Measurements from ENCODE around the gene HDGFL2.

Gene HDGFL2

DNA sequence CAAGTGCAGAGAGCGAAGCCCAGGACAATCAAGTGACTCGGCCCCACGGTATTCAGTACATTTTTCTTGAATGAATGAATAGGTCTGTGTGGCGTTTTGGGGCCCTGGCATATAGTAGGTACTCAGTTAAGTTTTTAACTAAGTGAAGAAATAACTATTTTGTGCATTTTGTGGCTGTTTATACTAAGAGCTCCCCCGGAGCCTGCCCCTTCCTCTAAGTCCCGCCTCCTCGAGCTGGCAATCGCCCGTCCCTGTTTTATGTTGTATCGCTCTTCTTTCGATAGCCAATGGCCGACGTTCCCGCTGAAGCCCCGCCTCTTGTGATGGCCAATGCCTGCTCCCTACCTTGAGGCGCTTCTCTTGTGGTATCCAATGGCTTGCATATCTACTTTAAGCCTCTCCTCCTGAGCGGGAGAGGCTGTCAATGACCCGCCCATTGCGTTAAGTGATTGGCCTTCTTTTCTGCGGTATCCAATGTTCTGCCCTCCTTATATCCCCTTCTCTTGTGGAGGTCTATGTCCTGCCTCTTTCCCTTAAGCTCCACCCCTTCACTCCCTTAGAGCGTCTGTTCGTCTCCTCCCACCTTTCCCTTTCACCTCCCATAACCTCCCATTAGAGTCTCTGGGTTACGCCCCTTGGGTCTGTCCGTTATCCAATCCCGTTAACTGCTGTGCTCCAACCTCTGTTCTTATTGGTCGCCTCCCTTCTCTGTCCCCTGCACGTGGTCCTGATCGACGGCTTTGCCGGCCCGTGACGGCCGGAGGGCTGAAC lies 509 bp upstream of the HDGFL2 start:
- DNase-seq: peak; percentile 100

DNA sequence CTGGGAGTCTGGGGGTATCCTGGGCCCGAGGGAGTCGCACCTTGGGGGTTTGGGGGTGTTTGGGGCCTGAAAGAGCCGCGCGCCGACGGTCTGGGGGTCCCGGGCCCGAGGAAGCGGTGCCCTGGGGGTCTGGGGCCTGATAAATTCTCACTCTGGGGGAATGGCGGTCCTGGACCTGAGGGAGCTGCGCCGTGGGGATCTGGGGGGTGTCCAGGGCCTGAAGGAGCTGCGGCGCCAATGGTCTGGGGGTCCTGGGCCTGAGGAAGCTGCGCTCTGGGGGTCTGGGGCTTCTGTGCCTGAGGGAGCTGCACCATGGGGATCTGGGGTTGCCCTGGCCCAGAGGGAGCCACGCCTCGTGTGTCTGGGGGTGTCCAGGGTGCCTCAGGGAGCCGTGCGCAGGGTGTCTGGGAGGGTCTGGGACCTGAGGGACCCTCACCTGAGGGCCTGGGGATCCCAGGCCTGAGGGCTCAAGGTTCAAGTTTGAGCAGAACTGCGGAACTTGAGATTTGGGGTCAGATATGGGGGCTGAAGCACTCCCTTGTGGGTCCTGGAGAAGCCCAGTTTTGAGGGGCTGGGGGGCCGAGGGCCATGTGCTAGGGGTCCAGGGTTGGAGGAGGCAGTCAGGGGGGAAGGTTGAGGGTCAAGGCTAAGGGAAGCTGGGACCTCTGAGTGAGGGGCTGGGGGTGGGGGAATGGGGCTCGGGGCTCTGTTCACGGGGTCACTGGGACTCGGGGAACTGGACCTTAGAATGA lies 1.1 kb downstream of the HDGFL2 start:
- DNase-seq: no peak

DNA sequence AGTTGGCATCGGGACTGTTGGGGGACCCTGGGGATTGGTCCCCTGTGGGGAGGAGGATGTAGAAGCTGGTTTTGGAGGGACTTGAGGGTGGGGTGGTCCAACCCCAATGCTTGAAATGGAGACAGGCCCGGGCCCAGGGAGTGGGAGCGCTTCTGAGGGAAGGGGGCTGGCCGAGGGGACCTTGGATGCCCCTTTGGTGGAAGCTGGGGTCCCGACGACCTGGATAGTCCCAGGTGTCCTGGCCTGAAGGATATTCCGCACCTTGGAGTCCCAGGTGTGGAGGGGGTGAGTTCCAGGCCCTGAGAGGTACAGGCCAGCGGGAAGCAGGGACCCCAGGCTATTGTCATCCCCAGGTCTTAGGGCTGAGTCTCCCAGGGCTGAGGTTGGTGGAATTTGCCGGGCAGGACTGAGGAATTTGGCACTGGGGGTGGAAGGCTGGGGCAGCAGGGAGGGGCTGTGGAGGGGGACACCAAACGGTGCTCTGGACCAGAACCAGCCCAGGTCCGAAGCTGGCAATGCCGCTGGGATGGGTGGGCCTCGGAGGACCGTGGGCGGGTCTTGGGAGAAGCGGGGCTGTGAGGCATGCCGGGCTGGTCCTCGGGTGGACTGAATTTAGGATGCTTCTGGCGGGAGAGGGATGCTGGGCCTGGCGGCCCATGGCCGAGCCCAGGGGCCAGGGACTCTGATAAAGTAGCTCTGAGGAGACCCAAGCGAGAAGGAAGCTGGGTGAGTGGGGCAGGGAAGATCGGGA lies 1.8 kb downstream of the HDGFL2 start:
- no peak for DNase-seq

- DNase-seq: peak; percentile 46
Measured at GRCh38 chr19:4474514-4475022, 2.5 kb downstream of the HDGFL2 start.

GRCh38 chr19:4477034-4477801 lies 5.1 kb downstream of the HDGFL2 start:
- no peak for DNase-seq

GRCh38 chr19:4482721-4483364 lies 10.7 kb downstream of the HDGFL2 start:
- no peak for DNase-seq

- DNase-seq: no peak
Measured at GRCh38 chr19:4483385-4483784, 11.3 kb downstream of the HDGFL2 start.

- DNase-seq: no peak
Measured at GRCh38 chr19:4487572-4487971, 15.5 kb downstream of the HDGFL2 start.

DNA sequence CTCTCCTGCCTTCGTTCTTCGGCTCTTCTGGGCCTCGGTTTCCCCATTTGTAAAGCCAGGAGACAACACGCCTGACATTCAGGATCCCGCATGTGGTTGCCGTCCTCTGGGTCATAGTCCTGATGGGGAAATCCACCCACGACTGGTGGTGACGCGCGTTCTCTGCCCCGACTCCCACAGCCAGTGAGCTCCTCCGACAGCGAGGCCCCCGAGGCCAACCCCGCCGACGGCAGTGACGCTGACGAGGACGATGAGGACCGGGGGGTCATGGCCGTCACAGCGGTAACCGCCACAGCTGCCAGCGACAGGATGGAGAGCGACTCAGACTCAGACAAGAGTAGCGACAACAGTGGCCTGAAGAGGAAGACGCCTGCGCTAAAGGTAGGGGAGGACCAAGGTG lies 16.4 kb downstream of the HDGFL2 start:
- DNase-seq: no peak

DNA sequence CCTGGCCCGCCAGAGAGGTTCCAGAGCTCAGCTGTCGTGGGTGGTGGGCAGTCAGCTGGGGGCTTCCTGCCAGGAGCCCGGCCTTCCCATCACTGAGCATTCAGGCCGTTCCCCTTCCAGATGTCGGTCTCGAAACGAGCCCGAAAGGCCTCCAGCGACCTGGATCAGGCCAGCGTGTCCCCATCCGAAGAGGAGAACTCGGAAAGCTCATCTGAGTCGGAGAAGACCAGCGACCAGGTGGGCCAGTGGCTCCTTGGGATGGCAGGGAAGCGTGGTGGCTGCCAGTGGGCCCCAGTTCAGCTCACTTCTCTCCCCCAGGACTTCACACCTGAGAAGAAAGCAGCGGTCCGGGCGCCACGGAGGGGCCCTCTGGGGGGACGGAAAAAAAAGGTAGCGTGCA lies 19.3 kb downstream of the HDGFL2 start:
- DNase-seq: no peak

DNA sequence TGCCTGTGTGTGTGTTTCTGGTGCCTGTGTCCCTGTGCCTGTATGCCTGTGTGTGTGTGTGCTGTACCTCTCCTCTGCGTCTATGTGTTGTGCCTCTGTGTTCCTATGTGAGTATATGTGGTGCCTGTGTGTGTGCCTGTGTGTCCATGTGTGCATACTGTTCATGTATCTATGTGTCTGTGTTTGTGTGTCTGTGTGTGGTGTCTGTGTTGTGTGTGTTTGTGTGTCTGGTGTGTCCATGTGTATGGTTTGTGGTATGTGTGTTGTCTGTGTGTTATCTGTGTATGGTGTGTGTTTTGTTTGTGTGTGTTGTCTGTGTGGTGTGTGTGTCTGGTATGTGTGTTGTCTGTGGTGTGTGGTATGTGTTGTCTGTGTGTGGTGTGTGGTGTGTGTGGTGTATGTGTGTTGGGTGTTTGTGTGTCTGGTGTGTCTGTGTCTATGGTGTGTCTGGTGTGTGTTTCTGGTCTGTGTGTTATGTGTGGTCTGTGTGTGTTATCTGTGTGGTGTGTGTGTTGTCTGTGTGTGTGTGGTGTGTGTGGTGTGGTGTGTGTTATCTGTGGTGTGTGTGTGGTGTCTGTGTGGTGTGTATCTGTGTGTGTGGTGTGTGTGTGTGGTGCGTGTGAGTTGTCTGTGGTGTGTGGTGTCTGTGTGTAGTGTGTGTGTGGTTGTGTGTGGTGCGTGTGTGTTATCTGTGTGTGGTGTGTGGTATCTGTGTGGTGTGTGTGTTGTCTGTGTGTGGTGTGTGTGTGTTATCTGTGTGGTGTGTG lies 20.4 kb downstream of the HDGFL2 start:
- no peak for DNase-seq

DNA sequence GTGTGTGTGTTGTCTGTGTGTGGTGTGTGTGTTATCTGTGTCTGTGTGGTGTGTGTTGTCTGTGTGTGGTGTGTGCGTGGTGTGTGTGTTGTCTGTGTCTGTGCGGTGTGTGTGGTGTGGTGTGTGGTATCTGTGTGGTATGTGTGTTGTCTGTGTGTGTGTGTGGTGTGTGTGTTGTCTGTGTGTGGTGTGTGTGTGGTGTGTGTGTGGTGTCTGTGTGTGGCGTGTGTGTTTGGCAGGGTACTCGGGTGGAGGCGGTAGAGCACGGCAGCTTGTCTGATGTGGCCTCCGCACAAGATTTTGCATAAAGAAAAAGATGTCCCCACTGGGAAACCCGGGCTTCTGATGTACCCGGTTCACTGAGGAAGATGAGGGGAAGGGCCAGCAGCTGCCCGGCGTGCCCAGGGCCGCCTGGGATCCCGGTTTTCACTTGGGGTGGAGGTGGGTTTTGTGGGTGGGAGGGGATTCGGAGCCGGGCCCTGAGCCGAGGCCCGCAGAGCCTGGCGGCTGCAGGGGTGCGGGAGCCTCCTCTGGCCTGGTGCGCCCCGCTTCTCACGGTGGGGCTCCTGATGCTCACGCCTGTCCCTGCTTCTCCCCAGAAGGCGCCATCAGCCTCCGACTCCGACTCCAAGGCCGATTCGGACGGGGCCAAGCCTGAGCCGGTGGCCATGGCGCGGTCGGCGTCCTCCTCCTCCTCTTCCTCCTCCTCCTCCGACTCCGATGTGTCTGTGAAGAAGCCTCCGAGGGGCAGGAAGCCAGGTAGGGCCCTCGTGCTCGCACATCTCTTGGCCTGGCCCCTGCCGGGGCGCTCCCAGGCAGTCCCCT lies 21.2 kb downstream of the HDGFL2 start:
- no peak for DNase-seq

DNA sequence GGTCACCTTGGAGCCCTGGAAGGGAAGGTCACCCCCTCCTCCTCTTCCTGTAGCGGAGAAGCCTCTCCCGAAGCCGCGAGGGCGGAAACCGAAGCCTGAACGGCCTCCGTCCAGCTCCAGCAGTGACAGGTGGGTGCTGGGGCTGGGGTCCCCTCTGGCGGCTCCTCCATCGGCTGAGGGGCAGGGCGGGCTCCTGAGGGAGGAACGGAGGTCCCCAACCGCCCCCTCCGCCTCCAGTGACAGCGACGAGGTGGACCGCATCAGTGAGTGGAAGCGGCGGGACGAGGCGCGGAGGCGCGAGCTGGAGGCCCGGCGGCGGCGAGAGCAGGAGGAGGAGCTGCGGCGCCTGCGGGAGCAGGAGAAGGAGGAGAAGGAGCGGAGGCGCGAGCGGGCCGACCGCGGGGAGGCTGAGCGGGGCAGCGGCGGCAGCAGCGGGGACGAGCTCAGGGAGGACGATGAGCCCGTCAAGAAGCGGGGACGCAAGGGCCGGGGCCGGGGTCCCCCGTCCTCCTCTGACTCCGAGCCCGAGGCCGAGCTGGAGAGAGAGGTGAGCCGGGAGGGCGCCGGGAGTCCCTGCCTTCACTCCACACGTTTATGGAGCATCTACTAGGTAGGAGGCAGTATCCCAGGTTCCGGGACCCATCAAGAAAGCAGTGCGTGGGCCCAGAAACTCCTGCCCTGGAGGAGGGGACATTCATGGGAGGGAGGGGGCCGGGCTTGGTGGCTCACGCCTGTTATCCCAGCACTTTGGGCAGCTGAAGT lies 22.0 kb downstream of the HDGFL2 start:
- DNase-seq: no peak

DNA sequence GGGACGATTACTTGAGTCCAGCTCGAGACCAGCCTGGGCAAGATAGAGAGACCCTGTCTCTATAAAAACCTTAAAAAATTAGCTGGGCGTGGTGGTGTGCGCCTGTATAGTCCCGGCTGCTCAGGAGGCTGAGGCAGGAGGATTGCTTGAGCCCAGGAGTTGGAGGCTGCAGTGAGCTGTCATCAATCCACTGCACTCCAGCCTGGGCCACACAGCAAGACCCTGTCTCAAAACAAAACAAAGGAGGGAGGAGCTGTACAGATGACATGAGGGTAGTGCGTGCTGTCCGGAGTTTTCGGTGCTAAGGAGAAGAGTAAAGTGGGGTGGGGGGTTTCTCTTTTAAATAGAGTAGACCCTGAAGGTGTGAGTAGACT lies 22.6 kb downstream of the HDGFL2 start:
- DNase-seq: no peak

DNA sequence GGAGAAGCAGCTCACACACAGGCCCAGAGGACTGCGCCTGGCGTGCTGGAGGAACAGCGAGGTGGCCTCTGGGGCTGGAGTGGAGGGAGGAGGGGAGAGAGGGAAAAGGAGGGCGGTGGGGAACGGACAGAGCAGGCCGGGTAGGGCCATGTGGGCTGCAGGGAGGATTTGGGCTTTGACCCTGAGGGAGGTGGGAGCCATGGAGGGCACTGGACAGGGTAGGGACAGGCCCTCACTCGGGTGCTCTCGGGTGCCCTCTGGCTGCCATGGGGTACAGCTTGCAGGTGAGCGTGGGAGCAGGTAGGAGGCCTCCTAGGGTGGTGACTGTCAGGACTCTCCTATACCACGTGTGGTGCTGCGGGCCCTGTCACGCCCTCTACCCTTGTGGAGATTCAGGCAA lies 23.4 kb downstream of the HDGFL2 start:
- no peak for DNase-seq

DNA sequence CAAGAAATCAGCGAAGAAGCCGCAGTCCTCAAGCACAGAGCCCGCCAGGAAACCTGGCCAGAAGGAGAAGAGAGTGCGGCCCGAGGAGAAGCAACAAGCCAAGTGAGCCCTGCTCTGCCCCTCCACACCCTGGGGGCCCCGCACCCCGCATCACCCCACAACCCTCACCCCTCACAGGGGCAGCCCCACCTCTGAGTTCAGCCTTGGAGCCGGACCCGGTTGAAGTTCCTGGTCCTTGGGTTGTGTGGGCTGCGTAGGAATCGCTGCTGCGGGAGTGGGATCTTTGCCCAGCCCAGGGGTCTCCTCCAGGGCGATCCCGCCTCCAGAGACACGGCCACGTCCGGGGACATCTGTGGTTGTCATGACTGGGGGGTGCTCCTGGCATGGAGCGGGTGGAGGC lies 24.2 kb downstream of the HDGFL2 start:
- DNase-seq: no peak

DNA sequence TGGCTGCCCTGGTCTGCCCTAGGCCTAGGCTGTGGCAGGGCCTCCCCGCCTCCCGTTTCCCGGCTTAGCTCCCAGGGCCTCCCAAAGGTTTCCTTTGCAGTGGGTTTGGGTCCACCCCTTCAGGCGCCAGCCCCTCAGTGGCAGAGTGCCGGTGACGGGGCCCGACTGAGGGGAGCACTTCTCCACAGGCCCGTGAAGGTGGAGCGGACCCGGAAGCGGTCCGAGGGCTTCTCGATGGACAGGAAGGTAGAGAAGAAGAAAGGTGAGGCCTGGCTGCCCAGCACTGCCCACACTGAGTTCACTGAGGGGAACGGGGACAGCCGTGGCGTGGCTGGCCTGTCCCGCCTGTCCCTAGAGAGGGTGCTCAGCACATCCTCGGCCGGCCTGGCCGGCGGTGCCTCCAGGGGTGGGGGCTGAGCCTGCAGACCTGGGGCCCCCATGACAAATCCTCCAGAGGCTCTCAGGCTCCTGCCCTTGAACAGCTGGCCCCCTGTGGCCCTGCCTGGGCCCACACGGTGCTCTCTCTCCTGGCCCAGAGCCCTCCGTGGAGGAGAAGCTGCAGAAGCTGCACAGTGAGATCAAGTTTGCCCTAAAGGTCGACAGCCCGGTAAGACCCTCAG lies 25.8 kb downstream of the HDGFL2 start:
- no peak for DNase-seq

GRCh38 chr19:4498694-4499093 lies 26.6 kb downstream of the HDGFL2 start:
- DNase-seq: no peak

GRCh38 chr19:4499318-4499717 lies 27.2 kb downstream of the HDGFL2 start:
- no peak for DNase-seq

Data from activated CD4-positive, alpha-beta T cell treated with anti-CD3 and anti-CD28 coated beads, Interleukin-10, Interleukin-2, amounts not matched to agents 100 ng/mL and 50 ng/mL, durations not matched to agents 16 hours and 8 hours (primary cell).